ENCODE results near the gene STX5.
A peak's percentile ranks its signal among the peaks of the same experiment; 100 is the strongest.
"Not testable (repeated sequence)": the region's sequence is repeated elsewhere in the genome, so short reads cannot be mapped to it uniquely, and the experiment has no call there.

The STX5 gene, protein sequence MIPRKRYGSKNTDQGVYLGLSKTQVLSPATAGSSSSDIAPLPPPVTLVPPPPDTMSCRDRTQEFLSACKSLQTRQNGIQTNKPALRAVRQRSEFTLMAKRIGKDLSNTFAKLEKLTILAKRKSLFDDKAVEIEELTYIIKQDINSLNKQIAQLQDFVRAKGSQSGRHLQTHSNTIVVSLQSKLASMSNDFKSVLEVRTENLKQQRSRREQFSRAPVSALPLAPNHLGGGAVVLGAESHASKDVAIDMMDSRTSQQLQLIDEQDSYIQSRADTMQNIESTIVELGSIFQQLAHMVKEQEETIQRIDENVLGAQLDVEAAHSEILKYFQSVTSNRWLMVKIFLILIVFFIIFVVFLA

DNA sequence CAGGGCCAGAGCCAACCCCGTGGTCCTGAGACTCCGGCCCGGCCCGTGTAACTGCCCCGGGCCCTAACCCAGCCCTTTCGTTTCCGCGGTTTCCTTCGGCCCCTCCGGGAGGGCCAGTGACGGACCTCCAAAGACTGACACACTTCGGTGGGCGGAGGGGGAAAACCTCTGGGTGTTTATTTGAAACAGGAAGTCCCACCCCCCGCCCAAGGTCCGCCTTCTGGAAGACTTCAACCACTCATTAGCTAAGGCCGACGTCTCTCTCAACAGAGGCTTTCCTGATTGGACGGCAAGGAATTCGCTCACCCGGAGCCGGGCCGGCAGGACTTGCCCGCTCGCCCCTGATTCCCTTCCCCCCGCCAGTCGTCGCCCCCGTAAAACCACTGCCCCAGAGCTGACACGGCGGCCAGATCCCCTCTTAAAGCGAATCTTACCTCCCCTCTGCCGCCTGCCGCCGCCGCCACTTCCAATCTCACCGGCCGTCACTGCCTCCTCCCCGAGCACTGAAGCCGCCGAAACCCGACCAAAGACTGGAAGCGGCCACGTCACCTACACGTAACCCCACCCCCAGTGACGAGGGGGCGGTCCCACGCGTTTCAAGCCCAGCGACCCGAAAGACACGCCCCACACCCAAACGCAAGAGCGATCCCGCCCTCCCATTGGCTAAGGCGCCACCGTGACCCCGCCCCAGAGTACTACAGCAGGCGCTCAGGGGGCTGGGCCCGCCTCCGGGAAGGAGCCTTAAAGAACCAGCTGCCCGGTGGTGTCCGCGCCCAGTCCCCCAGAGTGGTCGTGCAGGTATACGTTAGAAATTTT lies at the start of gene STX5:
TSS of gene STX5 (minus strand) at position 532 of the 816 bp plus-strand sequence. CDS start 808 bp downstream, outside the sequence.
- DNase-seq (ENCODE audit: low read depth in 2 of 2): peak; percentile 99 to 100

DNA sequence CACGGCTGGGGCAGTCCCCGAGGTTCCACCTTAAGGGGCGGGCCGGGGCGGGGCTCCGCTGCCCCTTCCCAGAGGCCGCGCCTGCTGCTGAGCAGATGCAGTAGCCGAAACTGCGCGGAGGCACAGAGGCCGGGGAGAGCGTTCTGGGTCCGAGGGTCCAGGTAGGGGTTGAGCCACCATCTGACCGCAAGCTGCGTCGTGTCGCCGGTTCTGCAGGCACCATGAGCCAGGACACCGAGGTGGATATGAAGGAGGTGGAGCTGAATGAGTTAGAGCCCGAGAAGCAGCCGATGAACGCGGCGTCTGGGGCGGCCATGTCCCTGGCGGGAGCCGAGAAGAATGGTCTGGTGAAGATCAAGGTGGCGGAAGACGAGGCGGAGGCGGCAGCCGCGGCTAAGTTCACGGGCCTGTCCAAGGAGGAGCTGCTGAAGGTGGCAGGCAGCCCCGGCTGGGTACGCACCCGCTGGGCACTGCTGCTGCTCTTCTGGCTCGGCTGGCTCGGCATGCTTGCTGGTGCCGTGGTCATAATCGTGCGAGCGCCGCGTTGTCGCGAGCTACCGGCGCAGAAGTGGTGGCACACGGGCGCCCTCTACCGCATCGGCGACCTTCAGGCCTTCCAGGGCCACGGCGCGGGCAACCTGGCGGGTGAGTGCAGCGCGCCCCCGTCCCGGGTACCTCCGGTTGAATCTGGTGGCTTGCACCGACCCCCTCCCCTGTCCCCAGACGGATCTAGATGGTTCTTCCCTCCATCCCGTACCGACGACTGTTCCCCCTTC lies 49.1 kb upstream of the STX5 start, which contains the start of gene SLC3A2:
TSS of gene SLC3A2 (plus strand) at position 94 of the 776 bp plus-strand sequence. CDS start at position 222, 128 bp downstream.
- DNase-seq (ENCODE audit: low read depth in 2 of 2): peak; percentile 73 to 78

DNA sequence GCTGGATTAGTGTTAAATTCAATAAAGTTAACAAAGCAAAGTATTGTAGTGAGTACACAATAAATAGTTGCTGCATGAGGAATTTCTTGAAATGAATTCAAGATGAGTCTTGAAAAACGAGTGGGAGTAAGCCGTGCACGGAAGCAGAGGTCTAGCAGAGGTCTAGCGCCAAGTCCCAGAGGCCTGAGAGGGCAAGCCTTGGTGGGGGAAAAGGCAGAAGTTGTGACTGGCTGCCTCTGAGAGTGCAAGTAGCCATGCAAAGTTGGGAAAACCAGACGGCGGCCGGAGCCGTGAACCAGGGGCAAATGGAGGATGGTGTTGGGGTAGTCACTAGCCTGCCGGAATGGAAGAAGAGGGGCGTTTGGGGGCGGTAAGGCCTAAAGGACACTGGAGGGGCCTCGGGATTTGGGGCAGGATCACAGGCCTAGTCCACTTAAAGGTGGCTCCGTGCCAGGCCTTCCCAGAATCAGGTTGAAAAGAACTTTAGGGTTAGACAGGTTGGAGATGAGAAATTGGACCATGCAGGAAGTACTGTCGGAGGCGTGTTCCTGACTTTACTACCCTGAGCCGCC lies 48.5 kb upstream of the STX5 start:
- DNase-seq (ENCODE audit: low read depth in 2 of 2): no peak

GRCh38 chr11:62879235-62879978 lies 47.6 kb upstream of the STX5 start:
- no peak for DNase-seq (ENCODE audit: low read depth in 2 of 2)

- DNase-seq (ENCODE audit: low read depth in 2 of 2): no peak
These were observed 44.9 kb upstream of the STX5 start for GRCh38 chr11:62876712-62877111.

DNA sequence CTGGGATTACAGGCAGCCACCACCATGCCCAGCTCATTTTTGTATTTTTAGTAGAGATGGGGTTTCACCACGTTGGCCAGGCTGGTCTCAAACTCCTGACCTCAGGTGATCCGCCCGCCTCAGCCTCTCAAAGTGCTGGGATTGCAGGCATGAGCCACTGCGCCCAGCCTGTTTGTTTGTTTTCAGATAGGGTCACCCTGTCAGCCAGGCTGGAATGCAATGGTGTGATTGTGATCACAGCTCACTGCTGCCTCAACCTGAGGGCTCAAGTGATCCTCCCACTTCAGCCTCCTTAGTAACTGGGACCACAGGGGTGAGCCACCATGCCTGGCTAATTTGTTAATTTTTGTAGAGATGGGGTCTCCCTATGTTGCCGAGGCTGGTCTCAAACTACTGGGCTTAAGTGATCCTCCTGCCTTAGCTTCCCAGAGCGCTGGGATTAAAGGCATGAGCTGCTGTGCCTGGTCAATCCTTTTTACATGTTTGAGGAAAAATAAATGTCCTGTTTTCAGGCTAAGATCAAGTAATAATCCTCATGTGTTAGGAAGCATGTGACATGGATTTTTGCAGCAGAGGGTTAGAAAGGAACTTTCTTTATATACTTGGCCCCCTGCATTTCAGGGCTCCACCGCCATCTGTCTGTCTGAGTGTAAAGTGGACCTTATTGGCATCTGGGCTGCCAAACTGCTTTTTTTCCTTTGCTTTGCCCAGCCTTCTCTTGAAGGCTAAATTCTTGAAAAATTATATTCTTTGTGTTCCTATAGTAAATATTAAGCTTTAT lies 44.0 kb upstream of the STX5 start:
- DNase-seq (ENCODE audit: low read depth in 2 of 2): no peak

DNA sequence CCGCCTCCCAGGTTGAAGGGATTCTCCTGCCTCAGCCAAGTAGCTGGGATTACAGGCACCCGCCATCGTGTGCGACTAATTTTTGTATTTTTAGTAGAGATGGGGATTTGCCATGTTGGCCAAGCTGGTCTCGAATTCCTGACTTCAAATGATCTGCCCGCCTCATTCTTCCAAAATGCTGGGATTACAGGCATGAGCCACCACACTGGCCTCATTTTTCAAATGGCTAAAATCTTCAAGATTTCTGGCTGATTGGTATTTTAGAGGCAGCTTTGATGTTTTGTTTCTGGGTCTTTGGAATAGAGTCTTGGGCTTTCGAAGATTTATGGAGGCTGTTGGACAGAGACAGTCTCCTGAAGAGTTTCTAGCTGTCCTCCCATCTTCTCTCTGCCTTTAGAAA lies 43.0 kb upstream of the STX5 start:
- DNase-seq (ENCODE audit: low read depth in 2 of 2): no peak

- no peak for DNase-seq (ENCODE audit: low read depth in 2 of 2)
These were observed 33.8 kb upstream of the STX5 start for GRCh38 chr11:62865635-62866034.

DNA sequence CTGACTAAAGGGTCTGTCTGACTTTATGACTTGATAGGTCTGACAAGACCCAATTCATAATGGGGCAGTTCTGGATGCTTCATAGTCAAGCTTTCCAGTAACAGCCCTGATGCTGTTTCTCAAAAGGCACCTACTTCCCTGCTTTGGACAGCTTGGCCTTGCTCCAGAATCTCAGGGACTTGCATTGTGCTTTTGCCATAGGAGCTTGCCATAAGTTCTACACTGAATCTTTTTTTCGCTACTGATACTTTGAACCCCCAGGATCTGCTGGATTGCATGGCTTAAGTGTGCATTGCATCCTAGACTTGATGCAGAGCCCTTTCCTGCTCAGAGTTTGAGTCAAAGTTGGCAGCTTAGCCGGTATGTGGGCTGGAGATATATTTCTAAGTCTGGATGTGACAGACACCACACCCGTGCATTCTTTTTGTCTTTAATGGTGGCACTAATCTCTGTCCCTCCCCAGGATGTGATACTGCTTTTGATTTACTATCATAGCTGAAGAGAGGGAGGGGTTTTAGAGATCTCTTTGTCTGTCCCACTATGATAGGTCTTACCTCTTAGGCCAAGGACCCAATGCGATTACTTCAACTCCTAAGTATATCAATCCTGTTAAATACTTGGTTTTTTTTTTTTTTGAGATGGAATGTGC lies 32.0 kb upstream of the STX5 start:
- DNase-seq (ENCODE audit: low read depth in 2 of 2): no peak

DNA sequence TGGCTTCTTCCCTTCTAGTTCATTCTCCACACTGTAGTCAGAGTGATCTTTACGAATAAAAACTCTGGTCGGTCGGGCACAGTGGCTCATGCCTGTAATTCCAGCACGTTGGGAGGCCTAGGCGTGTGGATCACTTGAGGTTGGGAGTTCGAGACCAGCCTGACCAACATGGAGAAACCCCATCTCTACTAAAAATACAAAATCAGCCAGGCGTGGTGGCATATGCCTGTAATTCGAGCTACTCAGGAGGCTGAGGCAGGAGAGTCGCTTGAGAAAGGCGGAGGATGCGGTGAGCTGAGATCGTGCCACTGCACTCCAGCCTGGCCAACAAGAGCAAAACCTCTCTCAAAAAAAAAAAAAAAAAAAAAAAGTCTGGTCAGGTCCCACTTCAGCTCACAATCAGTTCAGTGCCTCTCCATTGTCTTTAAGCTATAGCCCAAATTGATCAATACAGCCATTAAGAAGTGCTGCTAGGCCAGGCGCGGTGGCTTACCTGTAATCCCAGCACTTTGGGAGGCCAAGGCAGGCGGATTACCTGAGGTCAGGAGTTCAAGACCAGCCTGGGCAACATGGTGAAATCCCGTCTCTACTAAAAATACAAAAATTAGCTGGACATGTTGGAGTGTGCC lies 29.8 kb upstream of the STX5 start:
- not testable (repeated sequence) for DNase-seq (ENCODE audit: low read depth in 2 of 2)

DNA sequence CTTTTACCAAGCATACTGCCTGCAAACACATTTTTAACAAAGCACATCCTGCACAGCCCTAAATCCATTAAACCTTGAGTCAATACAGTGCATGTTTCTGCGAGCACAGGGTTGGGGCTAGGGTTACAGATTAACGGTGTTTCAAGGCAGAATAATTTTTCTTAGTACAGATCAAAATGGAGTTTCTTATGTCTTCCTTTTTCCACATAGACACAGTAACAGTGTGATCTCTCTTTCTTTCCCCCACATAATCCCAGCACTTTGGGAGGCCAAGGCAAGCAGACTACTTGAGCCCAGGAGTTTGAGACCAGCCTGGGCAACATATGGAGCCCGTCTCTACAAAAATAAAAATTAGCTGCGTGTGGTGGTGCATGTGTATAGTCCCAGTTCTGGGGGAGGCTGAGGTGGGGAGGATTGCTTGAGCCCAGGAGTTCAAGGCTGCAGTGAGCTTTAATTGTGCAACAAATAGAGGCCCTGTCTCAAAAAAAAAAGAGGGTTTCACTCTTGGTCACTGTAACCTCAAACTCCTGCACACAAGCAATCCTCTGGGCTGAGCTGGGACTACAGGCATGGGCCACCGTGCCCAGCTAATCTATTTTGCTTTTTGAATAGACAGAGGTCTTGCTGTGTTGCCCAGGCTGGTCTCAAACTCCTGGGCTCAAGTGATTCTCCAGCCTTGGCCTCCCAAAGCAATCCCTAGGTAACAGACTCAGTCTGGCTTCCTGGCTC lies 29.1 kb upstream of the STX5 start:
- no peak for DNase-seq (ENCODE audit: low read depth in 2 of 2)

- not testable (repeated sequence) for DNase-seq (ENCODE audit: low read depth in 2 of 2)
These were observed 27.4 kb upstream of the STX5 start for GRCh38 chr11:62859281-62859703.

DNA sequence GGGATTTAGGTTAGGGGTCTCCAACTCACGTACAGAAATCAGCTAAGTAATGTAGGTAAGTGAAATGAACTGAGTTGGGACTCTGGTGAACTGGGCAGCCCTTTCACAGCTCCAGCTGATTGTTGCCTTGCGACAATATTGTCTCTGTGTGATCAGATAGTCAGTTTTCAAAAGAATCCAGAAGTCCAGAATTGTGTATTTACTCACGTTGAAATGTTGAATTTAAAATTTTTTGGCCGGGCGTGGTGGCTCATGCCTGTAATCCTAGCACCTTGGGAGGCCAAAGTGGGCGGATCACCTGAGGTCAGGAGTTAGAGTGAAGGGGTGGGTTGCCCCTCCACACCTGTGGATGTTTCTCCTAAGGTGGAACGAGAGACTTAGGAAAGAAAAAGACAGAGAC lies 26.4 kb upstream of the STX5 start:
- no peak for DNase-seq (ENCODE audit: low read depth in 2 of 2)

- no peak for DNase-seq (ENCODE audit: low read depth in 2 of 2)
These were observed 25.7 kb upstream of the STX5 start for GRCh38 chr11:62857541-62857982.

GRCh38 chr11:62856333-62856895 lies 24.6 kb upstream of the STX5 start:
- DNase-seq (ENCODE audit: low read depth in 2 of 2): no peak

DNA sequence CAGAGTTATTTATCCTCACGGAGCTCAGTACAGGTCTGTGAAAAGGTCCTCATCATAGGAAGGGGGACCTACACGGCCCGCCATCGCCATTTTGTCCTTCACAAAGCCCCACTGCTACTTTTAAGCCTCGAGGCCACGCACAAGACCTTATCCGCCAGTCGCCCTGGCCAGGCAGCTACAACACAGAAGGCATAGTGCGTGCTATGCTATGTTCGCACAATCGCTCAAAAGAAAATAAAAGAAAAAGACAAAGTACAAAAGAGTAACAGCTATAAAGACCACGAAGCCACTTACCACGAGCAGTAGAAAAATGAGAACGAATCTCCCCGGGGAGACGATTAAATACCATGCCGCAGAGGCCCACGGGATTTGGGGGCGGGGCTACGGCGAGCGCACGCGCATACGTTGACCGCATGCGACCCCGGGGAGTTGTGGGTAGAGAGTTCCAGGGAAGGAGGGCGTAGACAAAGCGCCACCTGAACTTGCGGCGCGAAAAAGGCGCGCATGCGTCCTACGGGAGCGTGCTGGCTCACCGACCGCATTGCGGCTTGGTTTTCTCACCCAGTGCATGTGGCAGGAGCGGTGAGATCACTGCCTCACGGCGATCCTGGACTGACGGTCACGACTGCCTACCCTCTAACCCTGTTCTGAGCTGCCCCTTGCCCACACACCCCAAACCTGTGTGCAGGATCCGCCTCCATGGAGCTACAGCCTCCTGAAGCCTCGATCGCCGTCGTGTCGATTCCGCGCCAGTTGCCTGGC lies 23.9 kb upstream of the STX5 start:
- peak; percentile 96 to 97 for DNase-seq (ENCODE audit: low read depth in 2 of 2)

DNA sequence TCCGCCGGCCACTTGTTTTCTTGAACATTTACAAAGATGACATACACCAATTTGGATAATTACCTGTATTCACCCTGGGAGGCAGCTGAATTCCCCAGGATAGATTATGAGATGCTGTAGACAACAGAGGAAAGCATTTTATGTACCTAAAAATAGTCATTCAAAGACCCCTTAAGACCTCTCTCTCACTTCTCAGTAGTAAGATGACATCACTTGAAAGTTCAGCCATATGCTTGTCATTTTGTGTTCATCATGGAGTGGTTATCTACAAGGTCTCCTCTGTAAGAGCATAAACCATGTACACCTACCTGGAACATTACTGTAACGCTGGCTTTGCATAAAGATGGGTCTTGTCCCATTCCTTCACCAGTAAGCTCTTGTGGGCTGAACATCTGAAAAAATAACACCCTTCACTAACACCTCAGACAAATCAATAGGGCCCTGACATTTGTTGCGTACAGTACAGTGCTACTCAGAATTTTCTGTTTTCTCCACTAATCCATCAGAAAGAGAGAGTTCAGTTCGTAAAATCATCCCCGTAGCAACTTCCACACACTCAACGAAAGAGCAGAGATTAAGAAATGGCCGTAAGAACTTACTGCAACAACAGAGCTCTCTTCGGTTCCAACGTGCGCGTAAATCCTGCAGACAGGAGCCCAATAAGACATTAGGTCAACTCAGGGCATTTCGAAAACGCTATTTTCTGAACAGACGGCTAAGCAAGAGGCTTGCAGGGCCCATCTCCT lies 23.1 kb upstream of the STX5 start:
- DNase-seq (ENCODE audit: low read depth in 2 of 2): no peak
